HepG2 (cell line): Measurements from ENCODE around the gene NOXO1. TPM values are rescaled to one million over a fixed set of nuclear protein-coding genes. Genes with fewer than 3 reads are reported as not detected.

Experiments used
- ASH2L ChIP-seq: fragments of 300-600, 200-600 bp; sonication (generic); IDR thresholded peaks from 2 replicates; pipeline ENCODE4 v1.7.0; 2017; ENCODE audit warnings: low read depth, mild to moderate bottlenecking, moderate library complexity, mixed read lengths, low read length; ENCODE audit not compliant: insufficient read length
- CHD2 ChIP-seq: IDR thresholded peaks from 2 replicates; pipeline ENCODE4 v1.6.1; 2011; ENCODE audit warnings: low read depth, low read length, improper control_type of control experiment
- DMAP1 ChIP-seq: IDR thresholded peaks from 2 replicates; pipeline ENCODE4 v1.6.1; 2016
- ERF ChIP-seq: IDR thresholded peaks from 2 replicates; pipeline ENCODE4 v1.6.1; 2018; ENCODE audit warnings: missing biosample characterization, missing genetic modification reagents
- EZH2 ChIP-seq: conservative IDR thresholded peaks from 2 replicates; pipeline ENCODE4 v1.6.1; 2012; ENCODE audit warnings: mild to moderate bottlenecking, low read depth, low read length, moderate library complexity
- FOXM1 ChIP-seq: sonication (generic); formaldehyde crosslinking; IDR thresholded peaks from 2 replicates; pipeline ENCODE4 v1.5.0; 2020; ENCODE audit warnings: missing genetic modification reagents
- GTF2F1 ChIP-seq: fragments of 150-350 bp; IDR thresholded peaks from 2 replicates; pipeline ENCODE4 v1.6.1; 2014; ENCODE audit warnings: low read length
- HDAC2 ChIP-seq: sonication (generic); formaldehyde crosslinking; IDR thresholded peaks from 2 replicates; pipeline ENCODE4 v1.4.0; 2020; ENCODE audit warnings: missing genetic modification reagents
- MTF1 ChIP-seq: sonication (generic); formaldehyde crosslinking; IDR thresholded peaks from 2 replicates; pipeline ENCODE4 v1.5.0; 2020; ENCODE audit warnings: missing genetic modification reagents
- PRMT3 ChIP-seq: sonication (generic); formaldehyde crosslinking; IDR thresholded peaks from 2 replicates; pipeline ENCODE4 v1.8.1; 2022; ENCODE audit warnings: low read depth, mild to moderate bottlenecking, moderate library complexity, missing genetic modification reagents, borderline replicate concordance
- TBX2 ChIP-seq: sonication (generic); formaldehyde crosslinking; IDR thresholded peaks from 2 replicates; pipeline ENCODE4 v1.5.0; 2020; ENCODE audit warnings: missing genetic modification reagents, mild to moderate bottlenecking, borderline replicate concordance
- XRCC5 ChIP-seq: fragments of 200-400 bp; formaldehyde crosslinking; optimal IDR thresholded peaks from 2 replicates; pipeline ENCODE3; 2017; ENCODE audit warnings: mild to moderate bottlenecking, low read length
- ZFP82 ChIP-seq: sonication (generic); formaldehyde crosslinking; IDR thresholded peaks from 2 replicates; pipeline ENCODE4 v1.5.1; 2020; ENCODE audit warnings: mild to moderate bottlenecking, missing genetic modification reagents, borderline replicate concordance
- ZFX ChIP-seq: sonication (generic); formaldehyde crosslinking; IDR thresholded peaks from 2 replicates; pipeline ENCODE4 v1.4.0; 2020; ENCODE audit warnings: mild to moderate bottlenecking, low read depth, missing genetic modification reagents, moderate library complexity
- ZNF142 ChIP-seq: sonication (generic); formaldehyde crosslinking; IDR thresholded peaks from 2 replicates; pipeline ENCODE4 v1.4.0; 2020; ENCODE audit warnings: missing genetic modification reagents
- ZNF274 ChIP-seq: sonication (generic); formaldehyde crosslinking; IDR thresholded peaks from 2 replicates; pipeline ENCODE4 v1.5.1; 2020; ENCODE audit warnings: mild to moderate bottlenecking, missing genetic modification reagents
- ZNF562 ChIP-seq: sonication (generic); formaldehyde crosslinking; IDR thresholded peaks from 2 replicates; pipeline ENCODE4 v1.8.0; 2022; ENCODE audit warnings: missing genetic modification reagents, borderline replicate concordance
- ZNF605 ChIP-seq: sonication (generic); formaldehyde crosslinking; IDR thresholded peaks from 2 replicates; pipeline ENCODE4 v1.8.0; 2022; ENCODE audit warnings: mild to moderate bottlenecking, missing genetic modification reagents
- ZNF678 ChIP-seq: sonication (generic); formaldehyde crosslinking; IDR thresholded peaks from 2 replicates; pipeline ENCODE4 v1.4.0; 2020; ENCODE audit warnings: mild to moderate bottlenecking, missing genetic modification reagents
- ZNF749 ChIP-seq: sonication (generic); formaldehyde crosslinking; IDR thresholded peaks from 2 replicates; pipeline ENCODE4 v1.8.0; 2022; ENCODE audit warnings: mild to moderate bottlenecking, missing genetic modification reagents, moderate library complexity, borderline replicate concordance
- polyA plus RNA-seq, 8 experiments: library from polyadenylated mRNA; depleted of rRNA in 3 of 8; stranded (reverse) in 7 of 8; unstranded in 1 of 8; fragments of >200 nt; fragmentation: Illumina TruSeq in 4 of 8; extraction: Trizol in 4 of 8; gene quantifications; 2 replicates each; pipeline versions ENCODE4 v1.2.1 to v1.2.3, GENCODE V29; 2011 to 2016; ENCODE audit warnings: low read depth in 4 of 8, missing spikeins in 1 of 8, mixed read lengths in 1 of 8; ENCODE audit not compliant: insufficient read depth in 1 of 8
- total RNA-seq, 5 experiments: library from RNA; depleted of rRNA; stranded (reverse); fragments of >200 nt; fragmentation: Illumina TruSeq; extraction: Trizol; gene quantifications; 2 replicates each; pipeline ENCODE4 v1.2.3, GENCODE V29; 2016; ENCODE audit warnings: low read depth in 1 of 5
- TF ChIP-seq, protein P1 (sequence below): sonication (generic); formaldehyde crosslinking; IDR thresholded peaks from 2 replicates; pipeline ENCODE4 v1.4.0; 2020; ENCODE audit warnings: missing genetic modification reagents
- TF ChIP-seq, protein P2 (sequence below): IDR thresholded peaks from 2 replicates; pipeline ENCODE4 v1.6.1; 2016; ENCODE audit warnings: missing compliant biosample characterization, missing genetic modification reagents, borderline replicate concordance

The NOXO1 gene
- total and polyA plus RNA-seq, 2 of the 13 experiments (the other 11 are each of a cell fraction or from before 2014, with no cell fraction given): 0.69 to 1.4 TPM

DNA sequence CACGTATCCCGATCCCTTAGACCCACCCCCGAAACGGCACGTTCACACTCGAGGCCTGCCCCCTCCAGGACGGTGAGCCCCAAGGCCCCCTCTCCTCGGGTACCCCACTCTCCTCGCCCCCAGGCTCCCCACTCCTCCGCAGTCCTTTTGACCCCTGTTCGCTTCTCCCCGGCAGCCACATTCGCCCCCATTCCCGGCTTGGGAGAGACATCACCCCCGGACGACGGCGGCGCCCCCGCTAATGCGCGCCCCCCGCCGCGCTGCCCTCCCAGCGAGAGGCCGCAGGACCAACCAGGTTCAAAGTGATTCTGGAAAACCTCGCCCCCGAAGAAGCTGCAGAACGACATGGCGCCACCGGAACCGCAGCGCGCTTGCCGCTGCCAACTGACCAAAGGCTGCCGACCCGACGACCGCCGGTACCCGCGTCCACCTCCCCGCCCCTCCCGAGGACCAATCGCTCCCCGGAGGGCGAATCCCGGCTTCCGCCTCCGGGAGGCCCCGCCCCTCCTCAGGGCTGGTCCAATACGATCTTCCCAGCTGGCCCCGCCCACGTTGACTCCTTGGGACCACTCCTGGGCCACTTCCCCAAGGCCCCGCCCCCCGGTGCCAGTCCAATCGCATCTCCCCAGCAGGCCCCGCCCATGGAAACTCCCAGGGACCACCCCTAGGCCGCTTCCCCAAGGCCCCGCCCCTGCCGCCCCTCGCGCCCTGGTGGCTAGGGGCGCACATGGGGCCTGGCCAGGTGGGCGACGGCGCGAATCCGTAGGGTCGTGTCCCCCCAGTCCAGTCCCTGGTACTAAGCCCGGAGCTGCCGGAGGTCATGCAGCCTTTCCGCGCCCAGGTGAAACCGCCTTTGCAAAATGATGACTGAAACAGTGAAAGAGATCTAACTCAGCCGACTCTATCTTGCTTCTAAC is 38.2 kb downstream of the NOXO1 start, which contains the start of gene MSRB1 (continued):
- TF ChIP-seq DMAP1 (CRISPR knock-in tag): peak; percentile 40; the same call in 1 of the 2 replicates
- TF ChIP-seq ZNF142 (CRISPR knock-in tag): peak; percentile 48; the same call in 1 of the 2 replicates
- no peak for TF ChIP-seq EZH2
- TF ChIP-seq ERF (CRISPR knock-in tag): peak; percentile 80; the same call in 1 of the 2 replicates
- no peak for TF ChIP-seq MTF1 (CRISPR knock-in tag)
- TF ChIP-seq XRCC5: peak; percentile 40
- no peak for TF ChIP-seq ZNF562 (CRISPR knock-in tag)
- no peak for TF ChIP-seq FOXM1
- TF ChIP-seq, protein P1, sequence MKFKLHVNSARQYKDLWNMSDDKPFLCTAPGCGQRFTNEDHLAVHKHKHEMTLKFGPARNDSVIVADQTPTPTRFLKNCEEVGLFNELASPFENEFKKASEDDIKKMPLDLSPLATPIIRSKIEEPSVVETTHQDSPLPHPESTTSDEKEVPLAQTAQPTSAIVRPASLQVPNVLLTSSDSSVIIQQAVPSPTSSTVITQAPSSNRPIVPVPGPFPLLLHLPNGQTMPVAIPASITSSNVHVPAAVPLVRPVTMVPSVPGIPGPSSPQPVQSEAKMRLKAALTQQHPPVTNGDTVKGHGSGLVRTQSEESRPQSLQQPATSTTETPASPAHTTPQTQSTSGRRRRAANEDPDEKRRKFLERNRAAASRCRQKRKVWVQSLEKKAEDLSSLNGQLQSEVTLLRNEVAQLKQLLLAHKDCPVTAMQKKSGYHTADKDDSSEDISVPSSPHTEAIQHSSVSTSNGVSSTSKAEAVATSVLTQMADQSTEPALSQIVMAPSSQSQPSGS: no peak
- peak; percentile 37; the same call in 1 of the 2 replicates for TF ChIP-seq ZNF749 (CRISPR knock-in tag)
- no peak for TF ChIP-seq HDAC2 (CRISPR knock-in tag)
- peak; percentile 84 for TF ChIP-seq TBX2 (CRISPR knock-in tag)
- TF ChIP-seq, protein P2, sequence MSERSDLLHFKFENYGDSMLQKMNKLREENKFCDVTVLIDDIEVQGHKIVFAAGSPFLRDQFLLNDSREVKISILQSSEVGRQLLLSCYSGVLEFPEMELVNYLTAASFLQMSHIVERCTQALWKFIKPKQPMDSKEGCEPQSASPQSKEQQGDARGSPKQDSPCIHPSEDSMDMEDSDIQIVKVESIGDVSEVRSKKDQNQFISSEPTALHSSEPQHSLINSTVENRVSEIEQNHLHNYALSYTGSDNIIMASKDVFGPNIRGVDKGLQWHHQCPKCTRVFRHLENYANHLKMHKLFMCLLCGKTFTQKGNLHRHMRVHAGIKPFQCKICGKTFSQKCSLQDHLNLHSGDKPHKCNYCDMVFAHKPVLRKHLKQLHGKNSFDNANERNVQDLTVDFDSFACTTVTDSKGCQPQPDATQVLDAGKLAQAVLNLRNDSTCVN (CRISPR knock-in tag): no peak; the same call in 1 of the 2 replicates
- TF ChIP-seq PRMT3 (CRISPR knock-in tag): no peak
- TF ChIP-seq ZFP82 (CRISPR knock-in tag): peak; percentile 58; the same call in 1 of the 2 replicates
- peak; percentile 69 for TF ChIP-seq ASH2L
- peak; percentile 67 for TF ChIP-seq ZFX (CRISPR knock-in tag)
- 0 out of 2 replicates have a peak, but pooled peaks have one; percentile 42 for TF ChIP-seq ZNF605
- TF ChIP-seq ZNF678 (CRISPR knock-in tag): no peak
- no peak for TF ChIP-seq GTF2F1
- peak; percentile 77; the same call in 1 of the 2 replicates for TF ChIP-seq ZNF274 (CRISPR knock-in tag)
- no peak for TF ChIP-seq CHD2
